ENCODE data around the gene RPH3AL.
A peak's percentile ranks its signal among the peaks of the same experiment; 100 is the strongest.

RPH3AL gene

GRCh38 chr17:393806-394717, 41.5 kb upstream of the RPH3AL start:
- Histone ChIP-seq H3K36me3 (ENCODE audit: control insufficient read depth in 4 of 4, insufficient read depth in 4 of 4, low read length in 3 of 4) (peaks cover 0 to 21% (median 9%) of the 10 kb centered on the region in 4 experiments), H3K27ac (ENCODE audit: insufficient read depth in 1 of 2, low read depth in 1 of 2, low read length in 2 of 2, poor library complexity in 1 of 2, severe bottlenecking in 2 of 2) (peak overlapping the region in 1 of 2 experiments; percentile 12), H3K4me3 (ENCODE audit: control insufficient read depth in 1 of 7, extremely low read depth in 1 of 7, insufficient read depth in 4 of 7, low read depth in 2 of 7, low read length in 6 of 7) (peak overlapping the region in 4 of 7 experiments; percentile 1 to 68 (median 44)), H3K27me3 (replicated peaks in 2 of 5; ENCODE audit: control insufficient read depth in 4 of 5, insufficient read depth in 5 of 5, low read length in 4 of 5) (no peaks in the 10 kb centered on the region), H3K4me1 (ENCODE audit: control extremely low read depth in 1 of 4, control insufficient read depth in 4 of 4, insufficient read depth in 4 of 4, low read length in 3 of 4) (peaks cover 5 to 16% (median 11%) of the 10 kb centered on the region in 4 experiments), H3K9me3 (ENCODE audit: control extremely low read depth in 1 of 5, control insufficient read depth in 4 of 5, insufficient read depth in 2 of 5, low read depth in 1 of 5, low read length in 4 of 5) (no peaks in the 10 kb centered on the region)
- POLR2A ChIA-PET: no interaction called here
- peak in 2 of 3 donors; percentile 52 to 63 for DNase-seq
- WGBS (ENCODE audit: insufficient coverage): 52% methylated on average over 16 of the region's 19 CpGs
- CTCF ChIA-PET: no interaction called here

DNA sequence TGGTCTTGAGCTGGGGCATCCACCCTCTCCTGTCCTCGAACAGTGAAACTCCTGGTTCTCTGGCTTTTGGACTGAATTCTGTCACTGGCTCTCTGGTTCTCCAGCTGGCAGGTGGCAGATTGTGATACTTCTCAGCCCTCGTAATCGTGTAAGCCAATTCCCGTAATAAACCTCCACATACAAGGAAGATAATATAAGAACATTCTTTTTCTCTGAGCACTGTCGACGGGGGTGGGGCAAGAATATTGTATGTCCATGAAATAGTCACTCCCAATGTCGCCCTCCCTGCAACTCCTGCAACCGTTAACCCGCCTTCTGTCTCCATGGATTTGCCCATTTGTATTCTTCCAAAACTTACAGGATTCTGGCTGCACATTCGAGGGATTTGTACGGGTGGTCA, 39.2 kb upstream of the RPH3AL start:
- DNase-seq: no peak
- H3K4me3 ChIP-seq (ENCODE audit: control insufficient read depth in 1 of 7, extremely low read depth in 1 of 7, insufficient read depth in 4 of 7, low read depth in 2 of 7, low read length in 6 of 7): no peak overlapping the region
- ChIA-PET POLR2A (no interaction called here), CTCF (no interaction called here)
- H3K27me3 ChIP-seq (replicated peaks in 2 of 5; ENCODE audit: control insufficient read depth in 4 of 5, insufficient read depth in 5 of 5, low read length in 4 of 5): peaks cover 0 to 5% (median 4%) of the 10 kb centered on the region in 5 experiments
- H3K36me3 ChIP-seq (ENCODE audit: control insufficient read depth in 4 of 4, insufficient read depth in 4 of 4, low read length in 3 of 4): peaks cover 0 to 7% (median 3%) of the 10 kb centered on the region in 4 experiments
- H3K27ac ChIP-seq (ENCODE audit: insufficient read depth in 1 of 2, low read depth in 1 of 2, low read length in 2 of 2, poor library complexity in 1 of 2, severe bottlenecking in 2 of 2): no peak overlapping the region
- no peaks in the 10 kb centered on the region for H3K9me3 ChIP-seq (ENCODE audit: control extremely low read depth in 1 of 5, control insufficient read depth in 4 of 5, insufficient read depth in 2 of 5, low read depth in 1 of 5, low read length in 4 of 5)
- WGBS (ENCODE audit: insufficient coverage): 89% methylated on average over 9 of the region's 11 CpGs
- peaks cover 5 to 16% (median 11%) of the 10 kb centered on the region in 4 experiments for H3K4me1 ChIP-seq (ENCODE audit: control extremely low read depth in 1 of 4, control insufficient read depth in 4 of 4, insufficient read depth in 4 of 4, low read length in 3 of 4)

GRCh38 chr17:390025-390424, 37.4 kb upstream of the RPH3AL start:
- 91% methylated on average over 9 of the region's 12 CpGs for WGBS (ENCODE audit: insufficient coverage)

DNA sequence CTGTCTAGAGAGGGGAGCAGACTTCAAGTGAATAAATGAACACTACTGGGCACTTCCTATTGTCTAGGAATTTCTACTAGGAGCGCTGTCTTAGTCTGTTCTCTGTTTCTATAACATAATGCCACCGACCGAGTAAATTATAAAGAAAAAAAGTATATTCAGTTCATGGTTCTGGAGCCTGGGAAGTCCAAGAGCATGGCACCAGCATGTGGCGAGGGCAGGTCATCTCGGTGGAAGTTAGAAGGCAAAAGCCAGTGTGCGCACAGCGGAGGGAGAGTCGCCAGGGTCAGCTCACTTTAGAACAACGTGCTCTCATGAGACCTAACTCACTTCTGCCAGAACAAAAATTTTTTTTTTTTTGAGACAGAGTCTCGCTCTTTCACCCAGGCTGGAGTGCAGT, 35.5 kb upstream of the RPH3AL start:
- POLR2A ChIA-PET: no interaction called here
- CTCF ChIA-PET: interaction anchor here (1.0 to 2.6 kb wide), 2 partner anchors 85 to 223 kb away, joined by 3 to 10 read pairs; no protein-coding TSS in a partner anchor
- no peak overlapping the region for H3K27ac ChIP-seq (ENCODE audit: insufficient read depth in 1 of 2, low read depth in 1 of 2, low read length in 2 of 2, poor library complexity in 1 of 2, severe bottlenecking in 2 of 2)
- H3K4me1 ChIP-seq (ENCODE audit: control extremely low read depth in 1 of 4, control insufficient read depth in 4 of 4, insufficient read depth in 4 of 4, low read length in 3 of 4): peaks cover 0 to 15% (median 13%) of the 10 kb centered on the region in 4 experiments
- no peak for DNase-seq
- peaks cover 0 to 22% (median 16%) of the 10 kb centered on the region in 5 experiments for H3K27me3 ChIP-seq (replicated peaks in 2 of 5; ENCODE audit: control insufficient read depth in 4 of 5, insufficient read depth in 5 of 5, low read length in 4 of 5)
- no peaks in the 10 kb centered on the region for H3K36me3 ChIP-seq (ENCODE audit: control insufficient read depth in 4 of 4, insufficient read depth in 4 of 4, low read length in 3 of 4)
- H3K9me3 ChIP-seq (ENCODE audit: control extremely low read depth in 1 of 5, control insufficient read depth in 4 of 5, insufficient read depth in 2 of 5, low read depth in 1 of 5, low read length in 4 of 5): no peaks in the 10 kb centered on the region
- H3K4me3 ChIP-seq (ENCODE audit: control insufficient read depth in 1 of 7, extremely low read depth in 1 of 7, insufficient read depth in 4 of 7, low read depth in 2 of 7, low read length in 6 of 7): no peak overlapping the region
- 95% methylated on average over 7 of the region's 10 CpGs for WGBS (ENCODE audit: insufficient coverage)

More at GRCh38 chr17:390025-390424, 37.4 kb upstream of the RPH3AL start:
- ChIA-PET CTCF (interaction anchor here (0.9 kb wide), 1 partner anchor 313 kb away, joined by 3 read pairs; no protein-coding TSS in a partner anchor), POLR2A (no interaction called here)
- Histone ChIP-seq H3K4me1 (ENCODE audit: control extremely low read depth in 1 of 4, control insufficient read depth in 4 of 4, insufficient read depth in 4 of 4, low read length in 3 of 4) (peaks cover 5 to 28% (median 22%) of the 10 kb centered on the region in 4 experiments), H3K36me3 (ENCODE audit: control insufficient read depth in 4 of 4, insufficient read depth in 4 of 4, low read length in 3 of 4) (peaks cover 0 to 3% (median under 1%) of the 10 kb centered on the region in 4 experiments), H3K27me3 (replicated peaks in 2 of 5; ENCODE audit: control insufficient read depth in 4 of 5, insufficient read depth in 5 of 5, low read length in 4 of 5) (peaks cover 0 to 13% (median 9%) of the 10 kb centered on the region in 5 experiments), H3K27ac (ENCODE audit: insufficient read depth in 1 of 2, low read depth in 1 of 2, low read length in 2 of 2, poor library complexity in 1 of 2, severe bottlenecking in 2 of 2) (no peak overlapping the region), H3K4me3 (ENCODE audit: control insufficient read depth in 1 of 7, extremely low read depth in 1 of 7, insufficient read depth in 4 of 7, low read depth in 2 of 7, low read length in 6 of 7) (no peak overlapping the region), H3K9me3 (ENCODE audit: control extremely low read depth in 1 of 5, control insufficient read depth in 4 of 5, insufficient read depth in 2 of 5, low read depth in 1 of 5, low read length in 4 of 5) (no peaks in the 10 kb centered on the region)
- DNase-seq: no peak

DNA sequence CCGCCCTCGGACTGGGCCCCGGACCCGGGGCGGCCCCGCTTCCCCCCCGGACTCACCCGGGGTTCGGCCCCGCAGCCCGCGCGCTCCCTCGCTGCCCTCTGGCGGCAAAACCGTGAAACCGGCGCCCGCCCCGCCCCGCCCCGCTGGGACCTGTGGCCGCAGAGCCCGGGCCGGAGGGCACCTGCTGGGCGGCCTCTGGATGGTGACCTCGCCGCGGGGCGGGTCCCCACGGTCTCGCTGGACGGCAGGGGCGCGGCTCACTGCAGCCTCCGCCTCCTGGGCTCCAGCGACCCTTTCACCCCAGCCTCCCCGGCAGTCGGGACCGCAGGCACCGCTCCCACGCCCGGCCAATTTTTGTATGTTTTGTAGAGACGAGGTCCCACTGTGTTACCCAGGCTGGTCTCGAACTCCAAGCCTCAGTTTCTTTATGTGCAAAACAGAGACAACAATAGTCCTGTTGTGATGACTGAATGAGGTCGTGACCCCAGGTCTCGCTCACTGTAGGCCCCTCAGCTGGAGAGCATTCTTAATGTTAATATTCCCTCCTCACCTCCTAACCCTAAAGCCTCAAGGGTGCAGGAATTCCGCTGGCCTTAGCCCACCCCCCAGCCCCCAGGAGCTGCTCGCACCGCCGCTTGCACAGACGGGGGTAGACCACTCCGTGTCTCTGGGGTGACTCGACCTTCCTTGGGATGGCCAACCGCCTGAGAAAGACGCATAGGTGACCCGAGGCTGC, 33.7 kb upstream of the RPH3AL start:
- ChIA-PET CTCF (interaction anchor here (0.6 to 2.6 kb wide), 10 partner anchors 19 to 314 kb away, joined by 3 to 10 read pairs (median 3); no protein-coding TSS in a partner anchor), POLR2A (interaction anchor here (0.6 kb wide), 1 partner anchor 77 kb away, joined by 4 read pairs; no protein-coding TSS in a partner anchor)
- H3K4me1 ChIP-seq (ENCODE audit: control extremely low read depth in 1 of 4, control insufficient read depth in 4 of 4, insufficient read depth in 4 of 4, low read length in 3 of 4): peaks cover 0 to 15% (median 13%) of the 10 kb centered on the region in 4 experiments
- no peaks in the 10 kb centered on the region for H3K36me3 ChIP-seq (ENCODE audit: control insufficient read depth in 4 of 4, insufficient read depth in 4 of 4, low read length in 3 of 4)
- H3K4me3 ChIP-seq (ENCODE audit: control insufficient read depth in 1 of 7, extremely low read depth in 1 of 7, insufficient read depth in 4 of 7, low read depth in 2 of 7, low read length in 6 of 7): peak overlapping the region in 6 of 7 experiments; percentile 8 to 64 (median 52)
- no peak overlapping the region for H3K27ac ChIP-seq (ENCODE audit: insufficient read depth in 1 of 2, low read depth in 1 of 2, low read length in 2 of 2, poor library complexity in 1 of 2, severe bottlenecking in 2 of 2)
- peak in 2 of 3 donors; percentile 42 to 56 for DNase-seq
- 15% methylated on average over 41 of the region's 57 CpGs for WGBS (ENCODE audit: insufficient coverage)
- H3K27me3 ChIP-seq (replicated peaks in 2 of 5; ENCODE audit: control insufficient read depth in 4 of 5, insufficient read depth in 5 of 5, low read length in 4 of 5): peaks cover 0 to 24% (median 18%) of the 10 kb centered on the region in 5 experiments
- H3K9me3 ChIP-seq (ENCODE audit: control extremely low read depth in 1 of 5, control insufficient read depth in 4 of 5, insufficient read depth in 2 of 5, low read depth in 1 of 5, low read length in 4 of 5): no peaks in the 10 kb centered on the region

GRCh38 chr17:385836-386140, 33.2 kb upstream of the RPH3AL start:
- no peak overlapping the region for H3K27ac ChIP-seq (ENCODE audit: insufficient read depth in 1 of 2, low read depth in 1 of 2, low read length in 2 of 2, poor library complexity in 1 of 2, severe bottlenecking in 2 of 2)
- no peaks in the 10 kb centered on the region for H3K9me3 ChIP-seq (ENCODE audit: control extremely low read depth in 1 of 5, control insufficient read depth in 4 of 5, insufficient read depth in 2 of 5, low read depth in 1 of 5, low read length in 4 of 5)
- CTCF ChIA-PET: interaction anchor here (0.7 to 1.9 kb wide), 7 partner anchors 10 to 213 kb away, joined by 3 to 6 read pairs (median 3); no protein-coding TSS in a partner anchor
- H3K36me3 ChIP-seq (ENCODE audit: control insufficient read depth in 4 of 4, insufficient read depth in 4 of 4, low read length in 3 of 4): no peaks in the 10 kb centered on the region
- peak overlapping the region in 5 of 7 experiments; percentile 8 to 64 (median 46) for H3K4me3 ChIP-seq (ENCODE audit: control insufficient read depth in 1 of 7, extremely low read depth in 1 of 7, insufficient read depth in 4 of 7, low read depth in 2 of 7, low read length in 6 of 7)
- DNase-seq: no peak
- POLR2A ChIA-PET: interaction anchor here (0.6 kb wide), 1 partner anchor 76 kb away, joined by 4 read pairs; no protein-coding TSS in a partner anchor
- WGBS (ENCODE audit: insufficient coverage): 0% methylated on average over 24 of the region's 42 CpGs
- peaks cover 0 to 24% (median 18%) of the 10 kb centered on the region in 5 experiments for H3K27me3 ChIP-seq (replicated peaks in 2 of 5; ENCODE audit: control insufficient read depth in 4 of 5, insufficient read depth in 5 of 5, low read length in 4 of 5)
- peaks cover 0 to 15% (median 13%) of the 10 kb centered on the region in 4 experiments for H3K4me1 ChIP-seq (ENCODE audit: control extremely low read depth in 1 of 4, control insufficient read depth in 4 of 4, insufficient read depth in 4 of 4, low read length in 3 of 4)

All from common myeloid progenitor, CD34-positive (primary cell).